Measurements from ENCODE around the gene CEACAM8.
A peak's percentile ranks its signal among the peaks of the same experiment; 100 is the strongest.
"Not testable (repeated sequence)": the region's sequence is repeated elsewhere in the genome, so short reads cannot be mapped to it uniquely, and the experiment has no call there.

The CEACAM8 gene

DNA sequence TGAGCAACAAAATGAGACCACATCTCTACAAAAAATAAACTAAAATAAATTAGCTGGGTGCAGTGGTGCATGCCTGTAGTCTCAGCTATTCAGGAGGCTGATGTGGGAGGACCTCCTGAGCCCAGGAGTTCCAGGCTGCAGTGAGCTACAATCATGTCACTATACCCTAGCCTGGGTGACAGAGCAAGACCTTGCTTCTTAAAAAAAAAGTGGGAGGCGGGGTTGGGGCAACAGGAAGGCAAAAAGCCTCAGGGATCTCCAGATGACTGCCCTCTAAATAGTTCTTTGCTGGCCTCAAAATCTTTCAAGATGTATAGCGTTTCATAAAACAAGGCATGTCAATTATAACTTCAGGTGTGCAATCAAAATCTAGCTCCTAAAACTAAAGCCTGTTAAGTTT is 18.5 kb downstream of the CEACAM8 start:
- no peak for FAIRE-seq
- DNase-seq (ENCODE audit: low spot score) = no peak

DNA sequence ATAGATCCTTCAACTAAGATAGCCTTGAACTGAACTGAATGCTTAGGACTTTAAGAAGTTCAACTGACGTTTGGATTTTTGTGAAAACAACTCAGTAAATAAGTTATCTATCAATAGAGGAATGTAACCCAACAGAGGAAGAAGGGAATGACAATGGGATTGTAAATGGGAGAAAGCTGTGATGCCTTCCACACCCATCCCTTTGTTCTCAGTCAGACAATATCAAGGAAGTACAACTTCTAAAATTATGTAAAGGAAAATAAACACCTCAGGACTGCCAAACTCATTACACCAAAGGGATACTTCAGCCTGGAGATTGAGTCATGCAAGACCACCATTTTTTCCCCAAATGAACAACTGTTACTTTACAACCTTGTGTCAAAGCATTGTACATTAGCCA is 21.1 kb downstream of the CEACAM8 start:
- DNase-seq (ENCODE audit: low spot score) (no peak), FAIRE-seq (no peak)

DNA sequence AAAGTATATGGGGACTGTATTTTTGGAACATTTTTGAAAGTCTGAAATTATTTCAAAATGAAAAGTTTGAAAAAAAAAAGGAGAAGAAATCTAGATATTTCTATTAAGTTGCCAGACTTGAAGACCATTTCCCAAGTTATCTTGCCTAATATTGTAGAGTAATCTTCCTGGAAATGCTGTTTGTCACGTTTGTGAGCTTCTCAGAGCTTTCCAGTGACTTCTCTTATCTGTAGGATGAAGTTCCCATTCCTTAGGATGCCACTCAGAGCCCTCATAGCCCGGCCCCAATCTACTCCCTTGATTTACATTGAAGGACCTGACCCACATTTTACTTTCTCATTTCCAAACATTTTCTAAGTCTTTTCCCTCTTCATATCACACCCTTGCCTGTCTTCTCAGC is 23.6 kb downstream of the CEACAM8 start:
- FAIRE-seq (no peak), DNase-seq (ENCODE audit: low spot score) (no peak)

DNA sequence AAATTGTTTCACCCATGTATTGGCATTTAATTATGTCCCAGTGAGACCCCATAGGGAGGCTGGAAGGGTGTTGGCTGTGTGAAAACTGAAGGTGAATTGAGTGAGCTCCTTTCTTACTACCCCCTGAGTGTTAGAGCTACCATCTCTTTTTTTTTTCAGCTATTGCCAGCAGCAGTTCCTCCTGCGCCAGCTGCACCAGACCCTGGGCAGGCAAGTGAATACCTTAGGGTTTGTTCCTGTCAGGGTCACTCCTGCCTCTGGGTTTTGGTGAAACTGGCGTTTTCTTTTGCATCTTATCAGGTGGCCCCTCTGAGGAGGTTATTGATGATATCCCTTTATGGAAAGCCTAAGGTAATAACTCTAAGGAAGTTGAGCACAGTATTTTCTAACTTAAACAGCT is 25.5 kb downstream of the CEACAM8 start:
- DNase-seq (ENCODE audit: low spot score) = no peak
- FAIRE-seq = no peak

GRCh38 chr19:42568006-42568405 is 26.7 kb downstream of the CEACAM8 start:
- FAIRE-seq (no peak), DNase-seq (ENCODE audit: low spot score) (no peak)

- DNase-seq (ENCODE audit: low spot score) (no peak), FAIRE-seq (no peak)
Observed at GRCh38 chr19:42567567-42567966, 27.2 kb downstream of the CEACAM8 start.

- peak; percentile 72 for DNase-seq (ENCODE audit: low spot score)
- FAIRE-seq = peak; percentile 72
Observed at GRCh38 chr19:42563352-42564210, 31.1 kb downstream of the CEACAM8 start.

DNA sequence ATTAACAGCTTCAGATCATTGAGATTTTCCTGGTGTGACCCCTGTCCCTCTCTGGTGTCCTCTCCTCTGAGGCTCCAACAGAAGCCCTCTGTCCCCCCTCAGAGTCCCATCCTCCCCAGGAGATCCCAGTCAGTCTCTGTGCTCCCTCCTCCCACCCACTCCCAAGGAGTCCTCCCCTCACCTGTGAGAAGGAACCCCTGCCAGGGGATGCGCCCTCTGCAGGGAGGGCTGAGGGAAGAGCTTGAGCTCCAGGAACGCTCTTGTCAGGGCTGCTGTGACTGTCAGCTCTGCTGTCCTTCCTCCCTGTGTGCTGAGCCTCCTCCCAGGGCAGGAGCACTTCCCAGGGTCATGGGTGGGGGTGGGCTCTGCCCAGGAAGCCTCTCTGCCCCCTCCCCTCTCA is 33.2 kb downstream of the CEACAM8 start:
- DNase-seq (ENCODE audit: low spot score) = no peak
- FAIRE-seq = no peak

GRCh38 chr19:42560731-42561130 is 34.0 kb downstream of the CEACAM8 start:
- FAIRE-seq (no peak), DNase-seq (ENCODE audit: low spot score) (no peak)

DNA sequence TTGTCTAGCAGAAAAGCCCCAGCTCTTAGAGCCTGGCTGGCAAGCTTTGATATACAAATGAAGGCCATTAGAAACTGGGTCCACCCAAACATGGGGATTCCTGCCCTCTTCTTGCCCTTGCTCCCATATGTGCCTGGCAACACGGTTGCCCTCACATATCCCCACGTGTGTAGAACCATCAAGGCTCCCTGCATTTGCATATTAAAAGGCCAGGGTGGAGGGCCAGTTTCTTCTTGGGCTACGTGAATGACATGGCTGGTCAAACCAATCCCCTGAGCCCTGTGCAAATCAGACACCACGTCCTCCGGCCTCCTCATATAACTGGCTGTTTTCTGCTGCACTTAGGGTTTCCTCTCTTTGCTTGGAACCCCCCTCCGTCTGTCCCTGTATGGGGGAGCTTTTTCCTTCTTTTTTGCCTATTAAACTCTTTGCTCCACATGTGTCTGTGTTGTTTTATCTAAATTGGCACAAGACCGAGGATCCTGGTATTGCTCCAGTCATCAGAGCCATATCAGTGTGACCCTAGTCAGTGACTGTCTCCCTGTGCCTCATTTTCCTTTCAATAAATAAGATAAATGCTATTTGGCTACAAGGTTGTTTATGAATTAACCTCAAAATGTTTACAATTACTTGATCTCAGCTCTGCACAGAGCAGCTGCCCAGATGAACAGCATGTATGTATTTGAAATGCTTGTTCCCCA is 36.1 kb downstream of the CEACAM8 start:
- DNase-seq (ENCODE audit: low spot score) = no peak
- no peak for FAIRE-seq

GRCh38 chr19:42557386-42557871 is 37.3 kb downstream of the CEACAM8 start:
- not testable (repeated sequence) for DNase-seq (ENCODE audit: low spot score); FAIRE-seq

DNA sequence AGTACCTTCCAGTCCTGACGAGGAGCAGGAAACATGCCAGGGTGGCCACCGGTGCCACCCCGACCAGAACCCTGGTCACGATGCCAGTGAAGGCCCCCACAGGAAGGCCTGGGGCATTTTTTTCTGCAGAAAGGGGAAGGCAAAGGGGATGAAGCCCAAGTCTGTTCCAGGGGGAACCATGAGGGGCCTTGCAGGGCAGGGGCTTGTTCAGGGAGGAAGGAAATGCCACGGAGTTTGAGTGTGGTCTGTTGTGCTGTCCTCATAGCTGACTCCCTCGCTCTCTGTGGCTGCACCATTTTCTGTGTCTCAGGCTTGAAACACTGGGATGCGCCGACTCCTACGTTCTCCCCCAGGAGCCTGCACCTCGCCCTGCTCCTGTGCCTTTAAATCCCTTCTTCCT is 38.9 kb downstream of the CEACAM8 start:
- no peak for FAIRE-seq

DNA sequence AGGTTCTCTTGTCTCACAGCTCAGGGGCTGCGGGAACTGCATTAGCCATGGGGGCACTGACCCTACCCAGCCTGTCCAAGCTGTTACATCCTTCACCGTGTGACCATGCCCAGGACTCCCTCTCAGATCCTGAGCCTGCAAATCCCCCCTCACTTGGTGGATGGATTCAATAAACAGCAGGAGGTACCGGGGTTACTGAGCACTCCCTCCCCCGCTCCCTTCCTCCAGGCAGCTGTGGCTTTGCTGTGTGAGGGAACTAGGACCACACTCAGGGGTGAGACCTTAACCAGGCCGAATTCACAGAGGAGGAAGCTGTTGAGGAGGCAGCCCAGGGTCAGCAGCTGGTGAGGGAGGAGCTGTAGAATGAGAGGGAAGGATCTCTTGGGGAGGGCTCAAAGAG is 39.4 kb downstream of the CEACAM8 start:
- no peak for FAIRE-seq
- DNase-seq (ENCODE audit: low spot score) = no peak

More for the DNA sequence above, 38.9 kb downstream of the CEACAM8 start:
- no peak for DNase-seq (ENCODE audit: low spot score)

GRCh38 chr19:42554046-42554575 is 40.6 kb downstream of the CEACAM8 start:
- DNase-seq (ENCODE audit: low spot score) (no peak), FAIRE-seq (no peak)

DNA sequence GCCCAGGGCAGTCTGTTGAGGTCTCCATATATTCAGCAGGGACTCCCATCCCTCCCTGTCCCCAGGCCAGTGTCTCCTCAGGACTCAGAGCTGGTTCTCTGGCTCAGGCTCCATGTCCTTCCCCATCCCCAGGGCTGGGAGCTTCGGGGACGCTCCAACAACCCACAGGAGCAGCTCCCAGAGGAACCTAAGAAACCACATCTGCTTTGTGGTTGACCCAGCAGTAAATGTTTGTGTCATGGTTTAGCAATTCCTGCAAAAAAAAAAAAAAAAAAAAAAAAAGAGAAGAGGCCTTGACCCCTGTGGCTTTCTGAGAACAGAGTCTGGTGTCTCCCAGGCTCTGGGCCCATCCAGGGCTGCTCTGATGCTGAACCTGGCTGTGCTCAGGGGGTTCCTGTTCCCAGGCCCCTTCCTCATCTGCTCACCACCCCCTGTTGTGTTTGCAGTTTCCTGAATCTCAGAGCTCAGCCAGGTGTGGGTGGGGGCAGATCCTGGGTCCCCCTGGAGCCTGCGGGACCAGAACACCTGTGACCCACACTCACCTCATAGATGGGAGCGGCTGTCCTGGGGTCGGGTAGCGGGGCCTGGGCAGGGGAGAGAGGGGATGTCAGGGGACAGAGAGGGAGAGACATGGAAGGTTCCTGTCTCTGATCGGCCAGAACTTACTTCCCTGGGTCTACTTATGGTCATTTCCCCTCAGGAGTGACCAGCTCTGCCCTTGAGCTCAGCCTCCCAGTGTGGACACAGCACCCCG is 41.3 kb downstream of the CEACAM8 start:
- DNase-seq (ENCODE audit: low spot score) (peak; percentile 73), FAIRE-seq (no peak)

- DNase-seq (ENCODE audit: low spot score) (no peak), FAIRE-seq (no peak)
Observed at GRCh38 chr19:42552086-42553065, 42.3 kb downstream of the CEACAM8 start.

- not testable (repeated sequence) for FAIRE-seq; DNase-seq (ENCODE audit: low spot score)
Observed at GRCh38 chr19:42550521-42550920, 44.2 kb downstream of the CEACAM8 start.

DNA sequence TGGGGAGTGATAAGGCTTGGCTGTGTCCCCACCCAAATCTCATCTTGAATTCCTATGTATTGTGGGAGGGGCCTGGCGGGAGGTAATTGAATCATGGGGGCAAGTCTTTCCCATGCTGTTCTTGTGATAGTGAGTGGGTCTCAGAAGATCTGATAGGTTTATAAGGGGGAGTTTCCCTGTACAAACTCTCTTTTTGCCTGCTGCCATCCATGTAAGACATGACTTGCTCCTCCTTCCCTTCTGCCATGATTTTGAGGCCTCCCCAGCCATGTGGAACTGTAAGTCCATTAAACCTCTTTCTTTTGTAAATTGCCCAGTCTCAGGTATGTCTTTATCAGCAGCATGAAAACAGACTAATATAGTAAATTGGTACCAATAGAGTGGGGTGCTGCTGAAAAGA is 45.7 kb downstream of the CEACAM8 start:
- DNase-seq (ENCODE audit: low spot score); FAIRE-seq: not testable (repeated sequence)

DNA sequence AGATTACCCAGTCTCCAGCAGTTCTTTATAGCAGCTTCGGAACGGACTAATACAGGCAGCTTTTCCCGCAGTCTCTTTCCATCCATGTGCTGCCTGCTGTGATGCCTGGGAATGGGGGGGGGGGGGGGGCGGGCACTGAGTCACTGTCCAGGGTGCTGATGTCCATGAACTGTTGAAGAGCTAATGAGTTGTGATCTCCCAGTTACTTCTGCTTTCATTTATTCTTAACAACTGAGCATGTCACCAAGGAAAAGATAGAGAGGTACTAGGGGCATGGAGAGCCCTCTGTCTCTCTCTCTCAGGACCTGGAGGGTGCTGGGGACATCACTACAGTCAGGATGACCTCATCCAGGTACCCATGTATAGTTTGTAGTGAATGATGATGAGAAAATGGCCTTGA is 46.2 kb downstream of the CEACAM8 start:
- DNase-seq (ENCODE audit: low spot score) (peak; percentile 39), FAIRE-seq (no peak)

GRCh38 chr19:42547929-42548328 is 46.8 kb downstream of the CEACAM8 start:
- FAIRE-seq (no peak), DNase-seq (ENCODE audit: low spot score) (no peak)
